Breast epithelium (tissue), 3 donors: ENCODE results near the gene ATF5.

Experiments used
- CTCF ChIP-seq, 3 donors: fragments of 450-650 bp; IDR thresholded peaks; one replicate each; pipeline ENCODE4 v1.5.1; 2016 to 2017; ENCODE audit warnings: antibody characterized with exemption in 3 of 3, mild to moderate bottlenecking in 3 of 3, moderate library complexity in 3 of 3
- POLR2A ChIP-seq: fragments of 450-650 bp; IDR thresholded peaks from one replicate; pipeline ENCODE4 v1.6.1; 2016; ENCODE audit warnings: antibody characterized with exemption, mild to moderate bottlenecking, moderate library complexity

- TF ChIP-seq POLR2A (no peak), CTCF (IDR thresholded peaks at IDR 0.05) (no peak)
Measured at GRCh38 chr19:49884760-49885159, 44.2 kb upstream of the ATF5 start.
